Measurements from ENCODE around the gene ADGRF5.
"Not testable (repeated sequence)": the region's sequence is repeated elsewhere in the genome, so short reads cannot be mapped to it uniquely, and the experiment has no call there.

The ADGRF5 gene

GRCh38 chr6:46888578-46888977 lies 33.2 kb downstream of the ADGRF5 start:
- DNase-seq (ENCODE audit: low read depth): no peak

GRCh38 chr6:46888031-46888430 lies 33.7 kb downstream of the ADGRF5 start:
- DNase-seq (ENCODE audit: low read depth): no peak

- no peak for DNase-seq (ENCODE audit: low read depth)
These were observed 39.1 kb downstream of the ADGRF5 start for GRCh38 chr6:46882645-46883044.

GRCh38 chr6:46879003-46879402 lies 42.7 kb downstream of the ADGRF5 start:
- DNase-seq (ENCODE audit: low read depth): no peak

GRCh38 chr6:46876126-46876525 lies 45.6 kb downstream of the ADGRF5 start:
- no peak for DNase-seq (ENCODE audit: low read depth)

GRCh38 chr6:46867411-46867810 lies 54.3 kb downstream of the ADGRF5 start:
- DNase-seq (ENCODE audit: low read depth): no peak

GRCh38 chr6:46865221-46865620 lies 56.5 kb downstream of the ADGRF5 start:
- DNase-seq (ENCODE audit: low read depth): no peak

- no peak for DNase-seq (ENCODE audit: low read depth)
These were observed 57.9 kb downstream of the ADGRF5 start for GRCh38 chr6:46863791-46864190.

GRCh38 chr6:46862381-46862780 lies 59.4 kb downstream of the ADGRF5 start:
- DNase-seq (ENCODE audit: low read depth): no peak

- not testable (repeated sequence) for DNase-seq (ENCODE audit: low read depth)
These were observed 65.8 kb downstream of the ADGRF5 start for GRCh38 chr6:46855966-46856365.

- not testable (repeated sequence) for DNase-seq (ENCODE audit: low read depth)
These were observed 70.2 kb downstream of the ADGRF5 start for GRCh38 chr6:46851576-46851975.

GRCh38 chr6:46850792-46851191 lies 70.9 kb downstream of the ADGRF5 start:
- DNase-seq (ENCODE audit: low read depth): peak; percentile 13

GRCh38 chr6:46849361-46849690 lies 72.4 kb downstream of the ADGRF5 start:
- no peak for DNase-seq (ENCODE audit: low read depth)

- DNase-seq (ENCODE audit: low read depth): peak; percentile 7
These were observed 72.9 kb downstream of the ADGRF5 start for GRCh38 chr6:46848684-46849360.

GRCh38 chr6:46845126-46845525 lies 76.6 kb downstream of the ADGRF5 start:
- no peak for DNase-seq (ENCODE audit: low read depth)

- DNase-seq (ENCODE audit: low read depth): not testable (repeated sequence)
These were observed 79.4 kb downstream of the ADGRF5 start for GRCh38 chr6:46842252-46842846.

GRCh38 chr6:46838033-46838432 lies 83.7 kb downstream of the ADGRF5 start:
- no peak for DNase-seq (ENCODE audit: low read depth)

GRCh38 chr6:46834991-46835390 lies 86.7 kb downstream of the ADGRF5 start:
- DNase-seq (ENCODE audit: low read depth): not testable (repeated sequence)

- DNase-seq (ENCODE audit: low read depth): not testable (repeated sequence)
These were observed 87.4 kb downstream of the ADGRF5 start for GRCh38 chr6:46834257-46834916.

- no peak for DNase-seq (ENCODE audit: low read depth)
These were observed 88.9 kb downstream of the ADGRF5 start for GRCh38 chr6:46832816-46833215.

- DNase-seq (ENCODE audit: low read depth): no peak
These were observed 92.8 kb downstream of the ADGRF5 start for GRCh38 chr6:46828939-46829338.

- no peak for DNase-seq (ENCODE audit: low read depth)
These were observed 100.3 kb downstream of the ADGRF5 start for GRCh38 chr6:46821458-46821881.

GRCh38 chr6:46819561-46819960 lies 102.2 kb downstream of the ADGRF5 start:
- DNase-seq (ENCODE audit: low read depth): no peak
